Transverse colon (tissue), 3 donors: ENCODE data around the gene TRABD.

Experiments used
- POLR2A ChIP-seq: fragments of 450-650 bp; IDR thresholded peaks from one replicate; pipeline ENCODE4 v1.6.1; 2016; ENCODE audit warnings: antibody characterized with exemption, mild to moderate bottlenecking, moderate library complexity
- TF ChIP-seq, protein P1 (sequence below), 5 experiments: fragments of 200-600 bp in 3 of 5; fragments of 450-650 bp in 2 of 5; sonication (generic) in 3 of 5; IDR thresholded peaks; 1 replicate in 2 of 5; 2 replicates in 3 of 5; pipeline ENCODE4 v1.5.1; 2016 to 2017; ENCODE audit warnings: antibody characterized with exemption in 5 of 5, inconsistent platforms in 3 of 5, mild to moderate bottlenecking in 2 of 5, moderate library complexity in 1 of 5

DNA sequence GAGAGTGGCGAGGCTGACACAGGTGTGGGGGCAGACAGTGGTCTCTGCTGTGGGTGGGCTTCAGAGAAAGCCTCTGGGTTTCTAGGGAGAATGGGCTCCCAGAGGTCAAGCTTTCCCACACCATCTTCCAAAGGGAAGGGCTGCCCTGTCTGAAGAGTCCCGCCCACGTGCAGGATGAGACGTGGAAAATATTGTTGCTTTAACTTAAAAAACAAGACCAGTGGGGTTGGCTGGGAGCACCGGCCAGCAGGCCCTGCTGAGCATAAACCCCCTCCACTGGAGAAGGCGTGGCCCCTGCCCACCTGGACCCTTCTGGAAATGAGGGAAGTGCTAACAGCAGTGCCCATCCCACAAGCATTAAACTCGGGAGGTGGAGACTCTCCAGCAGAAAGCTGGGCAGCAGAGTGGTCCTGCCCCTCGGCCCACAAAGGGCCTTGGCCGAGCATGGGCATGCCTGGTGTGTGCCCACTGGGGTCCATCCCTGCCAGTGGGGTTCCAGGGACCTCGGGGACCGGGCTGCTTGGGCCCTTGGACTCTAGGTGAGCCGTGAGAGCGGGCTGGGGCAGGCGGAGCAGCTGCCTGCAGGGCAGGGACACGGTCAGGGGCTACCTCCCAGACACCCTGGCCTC, 30.5 kb downstream of the TRABD start:
- TF ChIP-seq POLR2A = no peak
- TF ChIP-seq, protein P1, sequence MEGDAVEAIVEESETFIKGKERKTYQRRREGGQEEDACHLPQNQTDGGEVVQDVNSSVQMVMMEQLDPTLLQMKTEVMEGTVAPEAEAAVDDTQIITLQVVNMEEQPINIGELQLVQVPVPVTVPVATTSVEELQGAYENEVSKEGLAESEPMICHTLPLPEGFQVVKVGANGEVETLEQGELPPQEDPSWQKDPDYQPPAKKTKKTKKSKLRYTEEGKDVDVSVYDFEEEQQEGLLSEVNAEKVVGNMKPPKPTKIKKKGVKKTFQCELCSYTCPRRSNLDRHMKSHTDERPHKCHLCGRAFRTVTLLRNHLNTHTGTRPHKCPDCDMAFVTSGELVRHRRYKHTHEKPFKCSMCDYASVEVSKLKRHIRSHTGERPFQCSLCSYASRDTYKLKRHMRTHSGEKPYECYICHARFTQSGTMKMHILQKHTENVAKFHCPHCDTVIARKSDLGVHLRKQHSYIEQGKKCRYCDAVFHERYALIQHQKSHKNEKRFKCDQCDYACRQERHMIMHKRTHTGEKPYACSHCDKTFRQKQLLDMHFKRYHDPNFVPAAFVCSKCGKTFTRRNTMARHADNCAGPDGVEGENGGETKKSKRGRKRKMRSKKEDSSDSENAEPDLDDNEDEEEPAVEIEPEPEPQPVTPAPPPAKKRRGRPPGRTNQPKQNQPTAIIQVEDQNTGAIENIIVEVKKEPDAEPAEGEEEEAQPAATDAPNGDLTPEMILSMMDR (IDR thresholded peaks at IDR 0.05) = no peak
